Measurements from ENCODE around the gene PPIE. TPM values are rescaled to one million over a fixed set of nuclear protein-coding genes. Genes with fewer than 3 reads are reported as not detected.
"Not testable (repeated sequence)": the region's sequence is repeated elsewhere in the genome, so short reads cannot be mapped to it uniquely, and the experiment has no call there.

Gene PPIE
- total and polyA plus RNA-seq, 2 of the 8 experiments (the other 6 are each of a cell fraction or from before 2014, with no cell fraction given): 38.9 to 56.1 TPM

DNA sequence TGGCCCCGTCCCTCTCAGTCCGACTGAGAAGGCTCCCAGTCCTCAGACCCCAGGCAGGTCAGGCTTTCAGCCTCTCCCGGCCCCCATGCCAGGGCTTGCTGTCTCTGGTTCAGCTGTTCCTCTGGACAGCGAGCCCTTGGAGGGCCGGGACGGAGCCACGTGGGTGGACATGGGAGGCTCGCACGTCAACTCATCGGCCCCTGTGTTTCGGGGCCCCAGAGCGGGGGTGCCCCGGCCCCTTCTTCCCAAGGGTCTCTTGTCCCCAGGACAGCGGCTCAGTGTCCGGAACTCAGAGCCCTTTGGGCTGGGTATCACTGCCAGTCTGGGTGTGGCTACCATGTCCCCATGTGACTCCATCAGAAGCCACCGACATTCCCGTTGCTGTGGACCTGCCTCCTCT, 39.2 kb downstream of the PPIE start:
- H2BK5ac ChIP-seq (ENCODE audit: low read depth, low read length); H4K5ac ChIP-seq (ENCODE audit: insufficient read length, low read depth, low read length); H3K23ac ChIP-seq (ENCODE audit: insufficient read length); H3K36me3 ChIP-seq (ENCODE audit: control insufficient read depth in 2 of 4, insufficient read depth in 4 of 4, low read length in 3 of 4); H3K9me3 ChIP-seq (ENCODE audit: insufficient read depth in 2 of 2, low read depth in 1 of 2, low read length in 1 of 2); H2BK120ac ChIP-seq (replicated peaks; ENCODE audit: low read depth, low read length); H2AK5ac ChIP-seq (ENCODE audit: low read depth, low read length); DNase-seq (ENCODE audit: low read depth in 1 of 2, low spot score in 2 of 2); H4K8ac ChIP-seq (ENCODE audit: extremely low read depth, insufficient read depth, low read length); H4K20me1 ChIP-seq (replicated peaks in 1 of 2; ENCODE audit: control insufficient read depth in 1 of 2, insufficient read depth in 2 of 2, low read length in 2 of 2); H3K4me2 ChIP-seq (ENCODE audit: insufficient read depth in 1 of 2, low read depth in 2 of 2, low read length in 2 of 2); H2BK15ac ChIP-seq (ENCODE audit: low read length); H4K91ac ChIP-seq (replicated peaks; ENCODE audit: insufficient read length, low read length); H3K14ac ChIP-seq (ENCODE audit: insufficient read length); H3K79me1 ChIP-seq (ENCODE audit: low read depth, low read length); H3K4me3 ChIP-seq (ENCODE audit: extremely low read depth in 1 of 4, insufficient read depth in 2 of 4, low read depth in 3 of 4, low read length in 4 of 4); H3K23me2 ChIP-seq (ENCODE audit: low read depth, low read length); H2BK20ac ChIP-seq (ENCODE audit: low read length); H2AFZ ChIP-seq (ENCODE audit: low read length); H3K79me2 ChIP-seq (ENCODE audit: control insufficient read depth in 1 of 2, insufficient read depth in 2 of 2, low read length in 2 of 2); H3K56ac ChIP-seq (replicated peaks; ENCODE audit: insufficient read length, low read depth, low read length); H2BK12ac ChIP-seq (ENCODE audit: low read depth, low read length); POLR2A ChIA-PET (ENCODE audit: partially characterized antibody); H3K4ac ChIP-seq (replicated peaks; ENCODE audit: insufficient read length, low read depth, low read length); H3K27ac ChIP-seq (ENCODE audit: low read depth, low read length); H3K4me1 ChIP-seq (replicated peaks in 1 of 4; ENCODE audit: control insufficient read depth in 3 of 4, insufficient read depth in 4 of 4, low read length in 3 of 4); H3K27me3 ChIP-seq (replicated peaks in 1 of 4; ENCODE audit: control insufficient read depth in 3 of 4, extremely low read depth in 1 of 4, insufficient read depth in 3 of 4, low read length in 3 of 4); H3K18ac ChIP-seq (ENCODE audit: extremely low read depth, low read length); FAIRE-seq; CTCF ChIA-PET (ENCODE audit: partially characterized antibody); H3K9ac ChIP-seq (replicated peaks in 1 of 4; ENCODE audit: extremely low read depth in 1 of 4, low read depth in 3 of 4, low read length in 3 of 4): not testable (repeated sequence)
- WGBS, 2 experiments (ENCODE audit: extremely low coverage in 1 of 2, insufficient coverage in 1 of 2, insufficient read length in 1 of 2, insufficient replicate concordance in 2 of 2, low coverage in 1 of 2, low lambda C conversion rate in 2 of 2, missing lambda C conversion rate in 1 of 2): 98% methylated on average over 8 of the region's 17 CpGs; no CpG with 5 or more reads in 1 of the 2 experiments

DNA sequence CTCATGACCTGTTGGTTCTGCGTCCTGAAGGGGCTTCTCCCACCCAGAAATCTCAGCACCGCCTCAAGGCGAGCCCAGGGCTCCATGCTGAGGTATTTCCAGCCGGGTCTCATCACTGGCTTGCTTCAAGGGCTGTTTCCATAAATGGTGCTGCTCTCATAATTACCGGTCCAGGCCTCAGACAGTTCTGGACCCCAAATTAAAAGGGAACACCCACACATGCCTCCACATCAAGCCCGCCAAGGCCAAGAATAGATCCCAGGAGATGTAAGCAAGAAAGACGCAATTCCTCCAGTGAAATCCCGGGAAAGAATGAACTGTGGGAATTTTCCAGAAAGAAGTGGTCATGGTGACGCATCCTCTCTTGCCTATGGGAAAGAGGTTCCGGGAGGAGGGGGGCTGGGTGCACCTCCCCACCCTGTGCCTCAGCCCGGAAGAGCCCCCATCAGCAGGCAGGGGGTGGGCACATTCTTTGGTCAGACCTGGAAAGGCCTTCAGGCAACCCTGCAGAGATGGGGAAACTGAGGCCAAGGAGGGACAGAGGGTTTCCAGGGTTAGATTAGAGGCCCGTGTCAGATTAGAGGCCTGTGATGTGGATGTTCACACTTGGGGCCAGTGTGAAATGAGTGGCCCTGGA, 39.9 kb downstream of the PPIE start:
- H3K9me3 ChIP-seq (ENCODE audit: insufficient read depth in 2 of 2, low read depth in 1 of 2, low read length in 1 of 2); CTCF ChIA-PET (ENCODE audit: partially characterized antibody); H2BK5ac ChIP-seq (ENCODE audit: low read depth, low read length); H4K20me1 ChIP-seq (replicated peaks in 1 of 2; ENCODE audit: control insufficient read depth in 1 of 2, insufficient read depth in 2 of 2, low read length in 2 of 2); H3K23me2 ChIP-seq (ENCODE audit: low read depth, low read length); H3K4me3 ChIP-seq (ENCODE audit: extremely low read depth in 1 of 4, insufficient read depth in 2 of 4, low read depth in 3 of 4, low read length in 4 of 4); H2BK20ac ChIP-seq (ENCODE audit: low read length); H3K23ac ChIP-seq (ENCODE audit: insufficient read length); H3K56ac ChIP-seq (replicated peaks; ENCODE audit: insufficient read length, low read depth, low read length); H4K8ac ChIP-seq (ENCODE audit: extremely low read depth, insufficient read depth, low read length); H4K5ac ChIP-seq (ENCODE audit: insufficient read length, low read depth, low read length); H3K14ac ChIP-seq (ENCODE audit: insufficient read length); H3K4me2 ChIP-seq (ENCODE audit: insufficient read depth in 1 of 2, low read depth in 2 of 2, low read length in 2 of 2); H3K18ac ChIP-seq (ENCODE audit: extremely low read depth, low read length); H3K4ac ChIP-seq (replicated peaks; ENCODE audit: insufficient read length, low read depth, low read length); H2BK12ac ChIP-seq (ENCODE audit: low read depth, low read length); H3K27ac ChIP-seq (ENCODE audit: low read depth, low read length); H2BK15ac ChIP-seq (ENCODE audit: low read length); H2BK120ac ChIP-seq (replicated peaks; ENCODE audit: low read depth, low read length); H3K79me1 ChIP-seq (ENCODE audit: low read depth, low read length); H3K27me3 ChIP-seq (replicated peaks in 1 of 4; ENCODE audit: control insufficient read depth in 3 of 4, extremely low read depth in 1 of 4, insufficient read depth in 3 of 4, low read length in 3 of 4); H3K79me2 ChIP-seq (ENCODE audit: control insufficient read depth in 1 of 2, insufficient read depth in 2 of 2, low read length in 2 of 2); DNase-seq (ENCODE audit: low read depth in 1 of 2, low spot score in 2 of 2); H4K91ac ChIP-seq (replicated peaks; ENCODE audit: insufficient read length, low read length); H3K9ac ChIP-seq (replicated peaks in 1 of 4; ENCODE audit: extremely low read depth in 1 of 4, low read depth in 3 of 4, low read length in 3 of 4); POLR2A ChIA-PET (ENCODE audit: partially characterized antibody); H2AK5ac ChIP-seq (ENCODE audit: low read depth, low read length); H3K36me3 ChIP-seq (ENCODE audit: control insufficient read depth in 2 of 4, insufficient read depth in 4 of 4, low read length in 3 of 4); H3K4me1 ChIP-seq (replicated peaks in 1 of 4; ENCODE audit: control insufficient read depth in 3 of 4, insufficient read depth in 4 of 4, low read length in 3 of 4); FAIRE-seq; H2AFZ ChIP-seq (ENCODE audit: low read length): not testable (repeated sequence)
- 86% methylated on average over 10 of the region's 12 CpGs; no CpG with 5 or more reads in 1 of the 2 experiments for WGBS, 2 experiments (ENCODE audit: extremely low coverage in 1 of 2, insufficient coverage in 1 of 2, insufficient read length in 1 of 2, insufficient replicate concordance in 2 of 2, low coverage in 1 of 2, low lambda C conversion rate in 2 of 2, missing lambda C conversion rate in 1 of 2)
